SK-N-SH (cell line): ENCODE data around the gene SYNPR. TPM values are rescaled to one million over a fixed set of nuclear protein-coding genes. Genes with fewer than 3 reads are reported as not detected.

ENCODE experiments used
- CTCF ChIA-PET: fragments of 300-600, 350-600 bp; formaldehyde crosslinking; extraction: SDS; loops from one replicate; lab custom pipeline; 2021; lab: Yijun Ruan, JAX
- POLR2A ChIA-PET: fragments of 350-600 bp; sonication (Branson Sonifier 250); formaldehyde crosslinking; extraction: SDS; loops from one replicate; lab custom pipeline; 2020; ENCODE audit warnings: antibody characterized with exemption, inconsistent platforms; lab: Yijun Ruan, JAX
- DNase-seq: peaks from one replicate; pipeline ENCODE4 v3.0.0; 2012
- H2AFZ ChIP-seq: fragments of 200-600 bp; sonication (generic); 2 replicates; pipeline ENCODE4 v1.8.1; 2016; ENCODE audit warnings: antibody characterized with exemption, mild to moderate bottlenecking, low read depth
- H3F3A ChIP-seq: fragments of 200-600 bp; sonication (generic); replicated peaks from 2 replicates; pipeline ENCODE3; 2016; ENCODE audit warnings: antibody characterized with exemption, mild to moderate bottlenecking; ENCODE audit not compliant: insufficient read depth
- H3K27ac ChIP-seq, 2 experiments: fragments of 200-500 bp in 1 of 2; fragments of 200-600 bp in 1 of 2; sonication (Bioruptor generic) in 1 of 2; sonication (generic), shearing (Covaris generic) in 1 of 2; 2 replicates each; pipeline versions ENCODE4 v1.5.1 to v1.6.1; 2014 to 2016; ENCODE audit warnings: low read depth in 2 of 2, inconsistent platforms in 1 of 2, low read length in 1 of 2, mild to moderate bottlenecking in 1 of 2, mixed read lengths in 1 of 2
- H3K27me3 ChIP-seq: fragments of 200-600 bp; sonication (generic), shearing (Covaris generic); 2 replicates; pipeline ENCODE4 v1.6.1; 2016; ENCODE audit warnings: mixed run types; ENCODE audit not compliant: insufficient read depth
- H3K36me3 ChIP-seq, 2 experiments: fragments of 200-500 bp in 1 of 2; fragments of 200-600 bp in 1 of 2; sonication (Bioruptor generic) in 1 of 2; sonication (generic) in 1 of 2; replicated peaks in 1 of 2; 2 replicates each; pipeline versions ENCODE3 to v1.5.1; 2014 to 2016; ENCODE audit warnings: low read length in 1 of 2, mild to moderate bottlenecking in 1 of 2; ENCODE audit not compliant: insufficient read depth in 2 of 2, control insufficient read depth in 1 of 2
- H3K4me1 ChIP-seq, 2 experiments: fragments of 200-500 bp in 1 of 2; fragments of 200-600 bp in 1 of 2; sonication (Bioruptor generic) in 1 of 2; sonication (generic), shearing (Covaris generic) in 1 of 2; 2 replicates each; pipeline versions ENCODE4 v1.5.1 to v1.6.1; 2014 to 2016; ENCODE audit warnings: low read depth in 1 of 2, low read length in 1 of 2, mixed run types in 1 of 2; ENCODE audit not compliant: insufficient read depth in 2 of 2, control insufficient read depth in 1 of 2
- H3K4me2 ChIP-seq: fragments of 200-600 bp; sonication (generic), shearing (Covaris generic); 2 replicates; pipeline ENCODE4 v1.6.1; 2017; ENCODE audit warnings: mixed run types
- H3K4me3 ChIP-seq, 2 experiments: fragments of 200-500 bp in 1 of 2; fragments of 200-600 bp in 1 of 2; sonication (Bioruptor generic) in 1 of 2; sonication (generic), shearing (Covaris generic) in 1 of 2; 2 replicates each; pipeline versions ENCODE4 v1.5.1 to v1.8.1; 2014 to 2016; ENCODE audit warnings: low read depth in 2 of 2, inconsistent platforms in 1 of 2, low read length in 1 of 2, mild to moderate bottlenecking in 1 of 2, mixed read lengths in 1 of 2, moderate library complexity in 1 of 2
- H3K79me2 ChIP-seq: fragments of 200-600 bp; sonication (generic); 2 replicates; pipeline ENCODE4 v1.8.1; 2017; ENCODE audit warnings: mild to moderate bottlenecking; ENCODE audit not compliant: insufficient read depth
- H3K9ac ChIP-seq: fragments of 200-600 bp; sonication (generic); 2 replicates; pipeline ENCODE4 v1.6.1; 2017; ENCODE audit warnings: mixed run types
- H3K9me2 ChIP-seq: fragments of 200-600 bp; sonication (generic); 2 replicates; pipeline ENCODE4 v1.6.1; 2017; ENCODE audit warnings: mixed run types
- H3K9me3 ChIP-seq: fragments of 200-600 bp; sonication (generic); 2 replicates; pipeline ENCODE4 v1.6.1; 2017; ENCODE audit warnings: mixed run types, mild to moderate bottlenecking, moderate library complexity
- H4K20me1 ChIP-seq: fragments of 200-600 bp; sonication (generic); 2 replicates; pipeline ENCODE4 v1.6.1; 2017; ENCODE audit warnings: mild to moderate bottlenecking, mixed run types; ENCODE audit not compliant: insufficient read depth
- CHD2 ChIP-seq: fragments of 150-350 bp; IDR thresholded peaks from 2 replicates; pipeline ENCODE4 v1.6.1; 2018; ENCODE audit warnings: low read length; ENCODE audit not compliant: partially characterized antibody
- ELF1 ChIP-seq: IDR thresholded peaks from 2 replicates; pipeline ENCODE4 v1.4.0; 2012
- EP300 ChIP-seq, 2 experiments: IDR thresholded peaks; 2 replicates each; pipeline versions ENCODE4 v1.4.0 to v1.6.1; 2012; ENCODE audit warnings: borderline replicate concordance in 1 of 2, low read depth in 1 of 2, low read length in 1 of 2
- EZH2phosphoT487 ChIP-seq: fragments of 200-600 bp; sonication (generic); IDR thresholded peaks from 2 replicates; pipeline ENCODE4 v1.6.1; 2017; ENCODE audit warnings: low read depth, mixed run types, mild to moderate bottlenecking, antibody characterized with exemption, moderate library complexity, borderline replicate concordance
- FOSL2 ChIP-seq: IDR thresholded peaks from 2 replicates; pipeline ENCODE4 v1.4.0; 2012; ENCODE audit warnings: low read depth, mild to moderate bottlenecking, moderate library complexity, borderline replicate concordance
- GATA2 ChIP-seq: sonication (generic); formaldehyde crosslinking; IDR thresholded peaks from 2 replicates; pipeline ENCODE4 v1.5.0; 2020; ENCODE audit warnings: mild to moderate bottlenecking, missing genetic modification reagents
- IRF3 ChIP-seq: fragments of 150-350 bp; IDR thresholded peaks from 2 replicates; pipeline ENCODE4 v1.6.1; 2016; ENCODE audit warnings: mild to moderate bottlenecking, low read depth, low read length
- JUND ChIP-seq: IDR thresholded peaks from 2 replicates; pipeline ENCODE4 v1.4.0; 2012
- MEF2A ChIP-seq: IDR thresholded peaks from 2 replicates; pipeline ENCODE4 v1.4.0; 2012; ENCODE audit warnings: low read depth, borderline replicate concordance
- NFIC ChIP-seq: IDR thresholded peaks from 2 replicates; pipeline ENCODE4 v1.4.0; 2012; ENCODE audit warnings: borderline replicate concordance
- NRF1 ChIP-seq: IDR thresholded peaks from 2 replicates; pipeline ENCODE4 v1.6.1; 2012; ENCODE audit warnings: low read depth, mild to moderate bottlenecking, low read length
- POLR2AphosphoS5 ChIP-seq: IDR thresholded peaks from 2 replicates; pipeline ENCODE4 v1.6.1; 2012; ENCODE audit warnings: low read depth, low read length
- RCOR1 ChIP-seq: fragments of 150-350 bp; IDR thresholded peaks from 2 replicates; pipeline ENCODE4 v1.6.1; 2017; ENCODE audit warnings: antibody characterized with exemption, low read length
- RXRA ChIP-seq: IDR thresholded peaks from 2 replicates; pipeline ENCODE4 v1.4.0; 2012; ENCODE audit warnings: low read depth, mild to moderate bottlenecking, borderline replicate concordance
- SIN3A ChIP-seq: IDR thresholded peaks from 2 replicates; pipeline ENCODE4 v1.6.1; 2012; ENCODE audit warnings: low read depth, mild to moderate bottlenecking, low read length, moderate library complexity, borderline replicate concordance
- TCF12 ChIP-seq: IDR thresholded peaks from 2 replicates; pipeline ENCODE4 v1.4.0; 2012
- TEAD4 ChIP-seq: IDR thresholded peaks from 2 replicates; pipeline ENCODE4 v1.4.0; 2012; ENCODE audit warnings: mild to moderate bottlenecking, borderline replicate concordance; ENCODE audit not compliant: insufficient read depth
- YY1 ChIP-seq: IDR thresholded peaks from 2 replicates; pipeline ENCODE4 v1.4.0; 2012; ENCODE audit warnings: low read depth, mild to moderate bottlenecking
- WGBS: methylation state at CpG from one replicate; pipeline ENCODE4 v1.1.6; 2017; ENCODE audit warnings: low lambda C conversion rate; 5-methylcytosine and 5-hydroxymethylcytosine counted together
- polyA plus RNA-seq, 3 experiments: library from polyadenylated mRNA; depleted of rRNA; stranded (reverse); fragments of >200 nt; gene quantifications; 2 replicates each; pipeline ENCODE4 v1.2.3, GENCODE V29; 2012
- TF ChIP-seq, protein P1 (sequence below): IDR thresholded peaks from 2 replicates; pipeline ENCODE4 v1.6.1; 2012; ENCODE audit warnings: mild to moderate bottlenecking, low read depth, low read length, moderate library complexity
- TF ChIP-seq, protein P2 (sequence below): IDR thresholded peaks from 2 replicates; pipeline ENCODE4 v1.4.0; 2012; ENCODE audit warnings: low read depth, borderline replicate concordance
- TF ChIP-seq, protein P3 (sequence below): IDR thresholded peaks from 2 replicates; pipeline ENCODE4 v1.4.0; 2012; ENCODE audit warnings: low read depth, borderline replicate concordance

SYNPR gene
- polyA plus RNA-seq, 1 of the 3 experiments (the other 2 are of a cell fraction) = not detected

- CTCF ChIA-PET = no interaction called here
- no peak overlapping the region for H3K27ac ChIP-seq
- H3K4me2 ChIP-seq = no peak overlapping the region
- no peaks in the 10 kb centered on the region for H3K9me2 ChIP-seq
- H4K20me1 ChIP-seq = no peaks in the 10 kb centered on the region
- POLR2A ChIA-PET = no interaction called here
- peak; percentile 4 for DNase-seq
- TF ChIP-seq TCF12 = no peak
- TF ChIP-seq FOSL2 = no peak
- TF ChIP-seq IRF3 = no peak
- TF ChIP-seq CHD2 = no peak
- no peak for TF ChIP-seq RCOR1
- TF ChIP-seq, protein P1, sequence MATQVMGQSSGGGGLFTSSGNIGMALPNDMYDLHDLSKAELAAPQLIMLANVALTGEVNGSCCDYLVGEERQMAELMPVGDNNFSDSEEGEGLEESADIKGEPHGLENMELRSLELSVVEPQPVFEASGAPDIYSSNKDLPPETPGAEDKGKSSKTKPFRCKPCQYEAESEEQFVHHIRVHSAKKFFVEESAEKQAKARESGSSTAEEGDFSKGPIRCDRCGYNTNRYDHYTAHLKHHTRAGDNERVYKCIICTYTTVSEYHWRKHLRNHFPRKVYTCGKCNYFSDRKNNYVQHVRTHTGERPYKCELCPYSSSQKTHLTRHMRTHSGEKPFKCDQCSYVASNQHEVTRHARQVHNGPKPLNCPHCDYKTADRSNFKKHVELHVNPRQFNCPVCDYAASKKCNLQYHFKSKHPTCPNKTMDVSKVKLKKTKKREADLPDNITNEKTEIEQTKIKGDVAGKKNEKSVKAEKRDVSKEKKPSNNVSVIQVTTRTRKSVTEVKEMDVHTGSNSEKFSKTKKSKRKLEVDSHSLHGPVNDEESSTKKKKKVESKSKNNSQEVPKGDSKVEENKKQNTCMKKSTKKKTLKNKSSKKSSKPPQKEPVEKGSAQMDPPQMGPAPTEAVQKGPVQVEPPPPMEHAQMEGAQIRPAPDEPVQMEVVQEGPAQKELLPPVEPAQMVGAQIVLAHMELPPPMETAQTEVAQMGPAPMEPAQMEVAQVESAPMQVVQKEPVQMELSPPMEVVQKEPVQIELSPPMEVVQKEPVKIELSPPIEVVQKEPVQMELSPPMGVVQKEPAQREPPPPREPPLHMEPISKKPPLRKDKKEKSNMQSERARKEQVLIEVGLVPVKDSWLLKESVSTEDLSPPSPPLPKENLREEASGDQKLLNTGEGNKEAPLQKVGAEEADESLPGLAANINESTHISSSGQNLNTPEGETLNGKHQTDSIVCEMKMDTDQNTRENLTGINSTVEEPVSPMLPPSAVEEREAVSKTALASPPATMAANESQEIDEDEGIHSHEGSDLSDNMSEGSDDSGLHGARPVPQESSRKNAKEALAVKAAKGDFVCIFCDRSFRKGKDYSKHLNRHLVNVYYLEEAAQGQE = no peak
- TF ChIP-seq ELF1 = no peak
- TF ChIP-seq JUND = no peak
- no peak for TF ChIP-seq RXRA
- no peak for TF ChIP-seq SIN3A
- no peak overlapping the region for H2AFZ ChIP-seq
- no peak overlapping the region for H3K4me3 ChIP-seq
- H3K9me3 ChIP-seq = no peaks in the 10 kb centered on the region
- no peaks in the 10 kb centered on the region for H3K4me1 ChIP-seq
- no peaks in the 10 kb centered on the region; the same call in 1 of the 2 replicates for H3K27me3 ChIP-seq
- no peaks in the 10 kb centered on the region for H3K79me2 ChIP-seq
- H3K9ac ChIP-seq = no peak overlapping the region
- no peaks in the 10 kb centered on the region for H3K36me3 ChIP-seq
- no peaks in the 10 kb centered on the region for H3F3A ChIP-seq
- WGBS = 68% methylated on average over 5 of the region's 5 CpGs
Observed at GRCh38 chr3:63523100-63523499, 245.0 kb downstream of the SYNPR start.

DNA sequence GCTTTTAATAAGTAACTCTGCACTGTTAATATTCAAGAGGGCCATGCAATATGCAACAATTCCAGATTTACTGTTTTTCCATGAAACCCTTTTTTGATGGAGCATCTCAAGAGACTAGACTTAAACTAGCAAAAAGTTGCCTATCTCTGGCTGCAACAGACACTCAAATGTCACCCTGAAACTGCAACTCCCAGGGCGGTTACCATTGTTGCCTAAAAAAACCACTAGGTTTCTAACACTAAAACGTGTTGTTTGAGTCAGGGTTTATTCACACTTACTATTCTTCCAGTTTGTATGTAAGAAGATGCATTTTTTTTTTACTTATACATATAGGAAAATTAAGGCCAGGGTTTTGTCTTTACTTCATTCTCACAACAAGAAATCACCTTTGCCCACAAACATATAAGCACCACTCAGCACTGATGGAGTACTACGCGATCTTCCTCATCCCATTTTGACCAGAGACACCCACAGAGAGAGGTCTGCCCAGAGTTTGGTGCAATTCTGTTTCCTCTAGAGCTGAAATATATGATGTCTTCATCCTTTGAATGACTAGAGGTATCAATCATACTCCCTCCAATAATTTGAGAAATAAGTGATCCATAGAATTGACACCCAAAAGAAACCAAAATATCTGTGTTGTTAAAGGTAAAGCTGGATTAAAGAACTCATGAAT is 250.4 kb downstream of the SYNPR start:
- Histone ChIP-seq H3K4me2 (no peak overlapping the region), H3K9me2 (no peaks in the 10 kb centered on the region), H3K9ac (no peak overlapping the region), H3F3A (no peaks in the 10 kb centered on the region), H3K27ac (no peak overlapping the region), H3K79me2 (no peaks in the 10 kb centered on the region), H3K27me3 (no peaks in the 10 kb centered on the region; the same call in 1 of the 2 replicates), H3K4me1 (no peaks in the 10 kb centered on the region), H3K36me3 (no peaks in the 10 kb centered on the region), H3K4me3 (no peak overlapping the region), H3K9me3 (no peaks in the 10 kb centered on the region), H2AFZ (no peak overlapping the region), H4K20me1 (no peaks in the 10 kb centered on the region)
- CTCF ChIA-PET = interaction anchor here (0.6 kb wide), 1 partner anchor 133 kb away, joined by 3 read pairs; no protein-coding TSS in a partner anchor
- 64% methylated on average over 4 of the region's 4 CpGs for WGBS
- POLR2A ChIA-PET = no interaction called here
- DNase-seq = no peak
- TF ChIP-seq TEAD4 (no peak), EZH2phosphoT487 (no peak), GATA2 (CRISPR knock-in tag) (no peak), NRF1 (no peak), MEF2A (no peak), TCF12 (no peak), YY1 (no peak), RXRA (no peak), NFIC (no peak), POLR2AphosphoS5 (no peak), RCOR1 (no peak), EP300 (IDR thresholded peaks at IDR 0.05; ENCODE audit: borderline replicate concordance in 1 of 2, low read depth in 1 of 2, low read length in 1 of 2) (no peak)
- TF ChIP-seq, protein P2, sequence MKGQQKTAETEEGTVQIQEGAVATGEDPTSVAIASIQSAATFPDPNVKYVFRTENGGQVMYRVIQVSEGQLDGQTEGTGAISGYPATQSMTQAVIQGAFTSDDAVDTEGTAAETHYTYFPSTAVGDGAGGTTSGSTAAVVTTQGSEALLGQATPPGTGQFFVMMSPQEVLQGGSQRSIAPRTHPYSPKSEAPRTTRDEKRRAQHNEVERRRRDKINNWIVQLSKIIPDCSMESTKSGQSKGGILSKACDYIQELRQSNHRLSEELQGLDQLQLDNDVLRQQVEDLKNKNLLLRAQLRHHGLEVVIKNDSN = no peak
- TF ChIP-seq, protein P3, sequence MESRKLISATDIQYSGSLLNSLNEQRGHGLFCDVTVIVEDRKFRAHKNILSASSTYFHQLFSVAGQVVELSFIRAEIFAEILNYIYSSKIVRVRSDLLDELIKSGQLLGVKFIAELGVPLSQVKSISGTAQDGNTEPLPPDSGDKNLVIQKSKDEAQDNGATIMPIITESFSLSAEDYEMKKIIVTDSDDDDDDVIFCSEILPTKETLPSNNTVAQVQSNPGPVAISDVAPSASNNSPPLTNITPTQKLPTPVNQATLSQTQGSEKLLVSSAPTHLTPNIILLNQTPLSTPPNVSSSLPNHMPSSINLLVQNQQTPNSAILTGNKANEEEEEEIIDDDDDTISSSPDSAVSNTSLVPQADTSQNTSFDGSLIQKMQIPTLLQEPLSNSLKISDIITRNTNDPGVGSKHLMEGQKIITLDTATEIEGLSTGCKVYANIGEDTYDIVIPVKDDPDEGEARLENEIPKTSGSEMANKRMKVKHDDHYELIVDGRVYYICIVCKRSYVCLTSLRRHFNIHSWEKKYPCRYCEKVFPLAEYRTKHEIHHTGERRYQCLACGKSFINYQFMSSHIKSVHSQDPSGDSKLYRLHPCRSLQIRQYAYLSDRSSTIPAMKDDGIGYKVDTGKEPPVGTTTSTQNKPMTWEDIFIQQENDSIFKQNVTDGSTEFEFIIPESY = no peak
